ENCODE results near the gene SOBP. TPM values are rescaled to one million over a fixed set of nuclear protein-coding genes. Genes with fewer than 3 reads are reported as not detected.

The SOBP gene
- total RNA-seq, 1 experiment from 2014 or later, result 10.1 TPM

GRCh38 chr6:107441682-107442081 lies 48.2 kb upstream of the SOBP start:
- POLR2A ChIA-PET, result no interaction called here

GRCh38 chr6:107442938-107443607 lies 46.8 kb upstream of the SOBP start:
- Mint-ChIP-seq H3K36me3 (peaks cover 26% of the 10 kb centered on the region), H3K27ac (no peak overlapping the region), H3K4me3 (no peak overlapping the region), H3K9me3 (peaks cover 21% of the 10 kb centered on the region), H3K27me3 (ENCODE audit: low read depth) (no peaks in the 10 kb centered on the region), H3K4me1 (no peaks in the 10 kb centered on the region)
- ATAC-seq (no peak), DNase-seq (ENCODE audit: low spot score) (no peak)
- TF ChIP-seq, protein P1, sequence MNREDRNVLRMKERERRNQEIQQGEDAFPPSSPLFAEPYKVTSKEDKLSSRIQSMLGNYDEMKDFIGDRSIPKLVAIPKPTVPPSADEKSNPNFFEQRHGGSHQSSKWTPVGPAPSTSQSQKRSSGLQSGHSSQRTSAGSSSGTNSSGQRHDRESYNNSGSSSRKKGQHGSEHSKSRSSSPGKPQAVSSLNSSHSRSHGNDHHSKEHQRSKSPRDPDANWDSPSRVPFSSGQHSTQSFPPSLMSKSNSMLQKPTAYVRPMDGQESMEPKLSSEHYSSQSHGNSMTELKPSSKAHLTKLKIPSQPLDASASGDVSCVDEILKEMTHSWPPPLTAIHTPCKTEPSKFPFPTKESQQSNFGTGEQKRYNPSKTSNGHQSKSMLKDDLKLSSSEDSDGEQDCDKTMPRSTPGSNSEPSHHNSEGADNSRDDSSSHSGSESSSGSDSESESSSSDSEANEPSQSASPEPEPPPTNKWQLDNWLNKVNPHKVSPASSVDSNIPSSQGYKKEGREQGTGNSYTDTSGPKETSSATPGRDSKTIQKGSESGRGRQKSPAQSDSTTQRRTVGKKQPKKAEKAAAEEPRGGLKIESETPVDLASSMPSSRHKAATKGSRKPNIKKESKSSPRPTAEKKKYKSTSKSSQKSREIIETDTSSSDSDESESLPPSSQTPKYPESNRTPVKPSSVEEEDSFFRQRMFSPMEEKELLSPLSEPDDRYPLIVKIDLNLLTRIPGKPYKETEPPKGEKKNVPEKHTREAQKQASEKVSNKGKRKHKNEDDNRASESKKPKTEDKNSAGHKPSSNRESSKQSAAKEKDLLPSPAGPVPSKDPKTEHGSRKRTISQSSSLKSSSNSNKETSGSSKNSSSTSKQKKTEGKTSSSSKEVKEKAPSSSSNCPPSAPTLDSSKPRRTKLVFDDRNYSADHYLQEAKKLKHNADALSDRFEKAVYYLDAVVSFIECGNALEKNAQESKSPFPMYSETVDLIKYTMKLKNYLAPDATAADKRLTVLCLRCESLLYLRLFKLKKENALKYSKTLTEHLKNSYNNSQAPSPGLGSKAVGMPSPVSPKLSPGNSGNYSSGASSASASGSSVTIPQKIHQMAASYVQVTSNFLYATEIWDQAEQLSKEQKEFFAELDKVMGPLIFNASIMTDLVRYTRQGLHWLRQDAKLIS (CRISPR knock-in tag; IDR thresholded peaks at IDR 0.05; ENCODE audit: borderline replicate concordance), result no peak
- ChIA-PET CTCF (no interaction called here), POLR2A (no interaction called here)

More at GRCh38 chr6:107441682-107442081, 48.2 kb upstream of the SOBP start:
- TF ChIP-seq, protein P2, sequence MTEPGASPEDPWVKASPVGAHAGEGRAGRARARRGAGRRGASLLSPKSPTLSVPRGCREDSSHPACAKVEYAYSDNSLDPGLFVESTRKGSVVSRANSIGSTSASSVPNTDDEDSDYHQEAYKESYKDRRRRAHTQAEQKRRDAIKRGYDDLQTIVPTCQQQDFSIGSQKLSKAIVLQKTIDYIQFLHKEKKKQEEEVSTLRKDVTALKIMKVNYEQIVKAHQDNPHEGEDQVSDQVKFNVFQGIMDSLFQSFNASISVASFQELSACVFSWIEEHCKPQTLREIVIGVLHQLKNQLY (CRISPR knock-in tag; IDR thresholded peaks at IDR 0.05), result no peak
- TF ChIP-seq ZNF263 (CRISPR knock-in tag; IDR thresholded peaks at IDR 0.05; ENCODE audit: low read depth) (no peak), PRDM15 (CRISPR knock-in tag; IDR thresholded peaks at IDR 0.05) (no peak), GRHL2 (CRISPR knock-in tag; IDR thresholded peaks at IDR 0.05; ENCODE audit: insufficient replicate concordance, severe bottlenecking) (no peak), TCF7 (CRISPR knock-in tag; IDR thresholded peaks at IDR 0.05; ENCODE audit: low read depth) (no peak), JAZF1 (CRISPR knock-in tag; IDR thresholded peaks at IDR 0.05) (no peak), ATF1 (CRISPR knock-in tag; IDR thresholded peaks at IDR 0.05) (no peak), SP1 (CRISPR knock-in tag; conservative IDR thresholded peaks at IDR 0.05) (no peak), PRRX2 (CRISPR knock-in tag; IDR thresholded peaks at IDR 0.05) (no peak), IRF1 (CRISPR knock-in tag; IDR thresholded peaks at IDR 0.05) (no peak), FOXK1 (CRISPR knock-in tag; IDR thresholded peaks at IDR 0.05) (no peak), SOX15 (CRISPR knock-in tag; IDR thresholded peaks at IDR 0.05) (no peak), ZBTB21 (CRISPR knock-in tag; IDR thresholded peaks at IDR 0.05; ENCODE audit: borderline replicate concordance) (no peak), IRF2 (CRISPR knock-in tag; IDR thresholded peaks at IDR 0.05; ENCODE audit: borderline replicate concordance, low read depth) (no peak), FOXJ3 (CRISPR knock-in tag; IDR thresholded peaks at IDR 0.05; ENCODE audit: borderline replicate concordance) (no peak), ZNF423 (CRISPR knock-in tag; IDR thresholded peaks at IDR 0.05) (no peak)
- TF ChIP-seq, protein P3, sequence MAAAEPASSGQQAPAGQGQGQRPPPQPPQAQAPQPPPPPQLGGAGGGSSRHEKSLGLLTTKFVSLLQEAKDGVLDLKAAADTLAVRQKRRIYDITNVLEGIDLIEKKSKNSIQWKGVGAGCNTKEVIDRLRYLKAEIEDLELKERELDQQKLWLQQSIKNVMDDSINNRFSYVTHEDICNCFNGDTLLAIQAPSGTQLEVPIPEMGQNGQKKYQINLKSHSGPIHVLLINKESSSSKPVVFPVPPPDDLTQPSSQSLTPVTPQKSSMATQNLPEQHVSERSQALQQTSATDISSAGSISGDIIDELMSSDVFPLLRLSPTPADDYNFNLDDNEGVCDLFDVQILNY (CRISPR knock-in tag; IDR thresholded peaks at IDR 0.05), result no peak
- ATAC-seq (no peak), DNase-seq (ENCODE audit: low spot score) (no peak)
- peaks cover 8% of the 10 kb centered on the region for H3K9me3 Mint-ChIP-seq
- H3K4me1 Mint-ChIP-seq, result 0 out of 2 replicates have a peak, but pooled peaks cover 3% of the 10 kb centered on the region
- H3K27ac Mint-ChIP-seq, result no peak overlapping the region
- CTCF ChIA-PET, result no interaction called here
- H3K36me3 Mint-ChIP-seq, result peaks cover 12% of the 10 kb centered on the region
- no peaks in the 10 kb centered on the region for H3K27me3 Mint-ChIP-seq (ENCODE audit: low read depth)
- no peak overlapping the region for H3K4me3 Mint-ChIP-seq

All from WTC11 (cell line).